Neural progenitor cell (in vitro differentiated cells): ENCODE measurements around the gene MRPL47. TPM values are rescaled to one million over a fixed set of nuclear protein-coding genes. Genes with fewer than 3 reads are reported as not detected.
A peak's percentile ranks its signal among the peaks of the same experiment; 100 is the strongest.

ENCODE experiments used
- DNase-seq: peaks from one replicate; pipeline ENCODE4 v3.0.0-alpha.2; 2016; ENCODE audit warnings: low spot score
- H2AFZ ChIP-seq: fragments of 200-600 bp; sonication (generic); replicated peaks from 2 replicates; pipeline ENCODE4 v1.6.1; 2016; ENCODE audit warnings: antibody characterized with exemption
- H3F3A ChIP-seq: fragments of 200-600 bp; sonication (generic); 2 replicates; pipeline ENCODE4 v1.6.1; 2016; ENCODE audit warnings: antibody characterized with exemption, low read depth
- H3K27ac ChIP-seq: fragments of 200-600 bp; sonication (generic); 2 replicates; pipeline ENCODE4 v1.5.1; 2016; ENCODE audit warnings: mild to moderate bottlenecking
- H3K27me3 ChIP-seq: fragments of 200-600 bp; sonication (generic); 2 replicates; pipeline ENCODE4 v1.6.1; 2016; ENCODE audit warnings: mild to moderate bottlenecking, moderate library complexity
- H3K36me3 ChIP-seq: fragments of 200-600 bp; sonication (generic); 2 replicates; pipeline ENCODE4 v1.5.1; 2016
- H3K4me1 ChIP-seq: fragments of 200-600 bp; sonication (generic); 2 replicates; pipeline ENCODE4 v1.6.1; 2016; ENCODE audit warnings: mixed run types
- H3K4me2 ChIP-seq: fragments of 200-600 bp; sonication (generic); 2 replicates; pipeline ENCODE4 v1.6.1; 2016
- H3K4me3 ChIP-seq: fragments of 200-600 bp; sonication (generic); 2 replicates; pipeline ENCODE4 v1.5.1; 2016
- H3K79me2 ChIP-seq: fragments of 200-600 bp; sonication (generic); 2 replicates; pipeline ENCODE4 v1.6.1; 2016; ENCODE audit warnings: low read depth
- H3K9ac ChIP-seq: fragments of 200-600 bp; sonication (generic); 2 replicates; pipeline ENCODE4 v1.6.1; 2016
- H3K9me3 ChIP-seq: fragments of 200-600 bp; sonication (generic); 2 replicates; pipeline ENCODE4 v1.5.1; 2016; ENCODE audit warnings: low read depth
- H4K20me1 ChIP-seq: fragments of 200-600 bp; sonication (generic); 2 replicates; pipeline ENCODE4 v1.6.1; 2016; ENCODE audit warnings: low read depth
- H3K27ac Mint-ChIP-seq: 3 replicates; pipeline ENCODE4 v1.8.0; 2021; ENCODE audit warnings: mixed read lengths
- H3K27me3 Mint-ChIP-seq: 2 replicates; pipeline ENCODE4 v1.8.0; 2022; ENCODE audit warnings: low read depth, mild to moderate bottlenecking, inconsistent platforms, moderate library complexity, mixed read lengths; ENCODE audit not compliant: insufficient read depth
- H3K36me3 Mint-ChIP-seq: 3 replicates; pipeline ENCODE4 v1.8.0; 2021; ENCODE audit warnings: mixed read lengths
- H3K4me1 Mint-ChIP-seq: 3 replicates; pipeline ENCODE4 v1.8.0; 2021; ENCODE audit warnings: mixed read lengths
- H3K4me3 Mint-ChIP-seq: 3 replicates; pipeline ENCODE4 v1.8.0; 2021; ENCODE audit warnings: mild to moderate bottlenecking, moderate library complexity, mixed read lengths
- H3K9me3 Mint-ChIP-seq: 3 replicates; pipeline ENCODE4 v1.8.0; 2020; ENCODE audit warnings: mixed read lengths
- CTCF ChIP-seq: fragments of 200-600 bp; sonication (generic); IDR thresholded peaks from 2 replicates; pipeline ENCODE4 v1.5.1; 2017; ENCODE audit warnings: antibody characterized with exemption, mild to moderate bottlenecking
- EZH2 ChIP-seq: fragments of 200-600 bp; sonication (generic); IDR thresholded peaks from 2 replicates; pipeline ENCODE4 v1.6.1; 2017; ENCODE audit warnings: antibody characterized with exemption, mild to moderate bottlenecking, moderate library complexity
- EZH2phosphoT487 ChIP-seq: fragments of 200-600 bp; sonication (generic); IDR thresholded peaks from 2 replicates; pipeline ENCODE4 v1.6.1; 2017; ENCODE audit warnings: antibody characterized with exemption
- total RNA-seq: library from RNA; depleted of rRNA; stranded (reverse); fragments of >200 nt; gene quantifications from 2 replicates; pipeline ENCODE4 v1.2.3, GENCODE V29; 2015; ENCODE audit warnings: low replicate concordance

The MRPL47 gene
- total RNA-seq, 1 donor from 2014 or later: 64.5 TPM

- H3K9ac ChIP-seq: no peak overlapping the region
- Mint-ChIP-seq H3K36me3 (peaks cover 1% of the 10 kb centered on the region), H3K27ac (no peak overlapping the region), H3K4me1 (peaks cover 14% of the 10 kb centered on the region), H3K9me3 (no peaks in the 10 kb centered on the region), H3K4me3 (no peak overlapping the region), H3K27me3 (peaks cover 4% of the 10 kb centered on the region)
- no peak overlapping the region for H3K27ac ChIP-seq
- peaks cover 58% of the 10 kb centered on the region for H4K20me1 ChIP-seq
- no peak overlapping the region for H2AFZ ChIP-seq
- H3F3A ChIP-seq: peaks cover 13% of the 10 kb centered on the region
- no peaks in the 10 kb centered on the region for H3K27me3 ChIP-seq
- no peak overlapping the region for H3K4me2 ChIP-seq
- H3K4me1 ChIP-seq: peaks cover 9% of the 10 kb centered on the region
- TF ChIP-seq EZH2: no peak
- no peak for TF ChIP-seq CTCF
- no peak for TF ChIP-seq EZH2phosphoT487
- H3K9me3 ChIP-seq: no peaks in the 10 kb centered on the region
- peaks cover 5% of the 10 kb centered on the region for H3K36me3 ChIP-seq
- H3K79me2 ChIP-seq: peaks cover 65% of the 10 kb centered on the region
- no peak for DNase-seq
- no peak overlapping the region for H3K4me3 ChIP-seq
Measured at GRCh38 chr3:179565496-179565895, 38.9 kb downstream of the MRPL47 start.

DNA sequence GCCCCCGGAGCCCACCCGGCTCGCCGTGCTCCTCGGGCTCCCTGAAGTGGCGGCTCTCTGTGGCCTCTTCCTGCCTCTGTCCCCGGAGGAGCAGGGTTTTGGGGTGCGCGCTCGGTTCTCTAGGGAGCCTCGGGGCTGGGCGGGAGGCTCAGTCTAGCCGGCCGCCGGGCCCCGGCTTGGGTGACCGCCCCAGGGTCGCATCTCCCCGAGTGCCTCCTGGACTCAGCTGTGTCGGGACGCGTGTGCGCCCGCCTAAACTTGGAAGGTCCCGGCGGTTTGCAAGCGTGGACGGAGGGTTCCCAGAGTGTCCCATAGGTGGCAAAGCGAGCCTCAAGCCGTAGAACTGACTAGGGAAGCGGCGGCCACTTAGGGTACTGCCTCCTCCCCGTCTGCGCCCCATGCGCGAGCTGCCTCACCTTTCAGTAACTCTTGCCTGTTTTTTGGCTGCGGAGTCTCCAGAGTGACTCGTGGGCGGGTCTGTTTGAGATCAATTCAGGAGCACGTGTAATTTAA, 41.1 kb downstream of the MRPL47 start:
- Histone ChIP-seq H3K4me3 (peak overlapping the region; percentile 88), H4K20me1 (peaks cover 39% of the 10 kb centered on the region), H3K79me2 (peaks cover 49% of the 10 kb centered on the region), H3K27me3 (no peaks in the 10 kb centered on the region), H2AFZ (no peak overlapping the region), H3K9ac (peak overlapping the region; percentile 50), H3F3A (peaks cover 9% of the 10 kb centered on the region), H3K27ac (peak overlapping the region; percentile 86), H3K4me1 (peaks cover 9% of the 10 kb centered on the region), H3K9me3 (no peaks in the 10 kb centered on the region), H3K36me3 (no peaks in the 10 kb centered on the region), H3K4me2 (peak overlapping the region; percentile 98)
- no peaks in the 10 kb centered on the region for H3K9me3 Mint-ChIP-seq
- TF ChIP-seq CTCF (peak; percentile 56), EZH2phosphoT487 (no peak)
- peak overlapping the region; percentile 98 for H3K4me3 Mint-ChIP-seq
- H3K4me1 Mint-ChIP-seq: peaks cover 14% of the 10 kb centered on the region
- peak; percentile 87 for DNase-seq
- H3K27me3 Mint-ChIP-seq: peaks cover 4% of the 10 kb centered on the region
- H3K36me3 Mint-ChIP-seq: no peaks in the 10 kb centered on the region
- peak overlapping the region; percentile 92 for H3K27ac Mint-ChIP-seq

DNA sequence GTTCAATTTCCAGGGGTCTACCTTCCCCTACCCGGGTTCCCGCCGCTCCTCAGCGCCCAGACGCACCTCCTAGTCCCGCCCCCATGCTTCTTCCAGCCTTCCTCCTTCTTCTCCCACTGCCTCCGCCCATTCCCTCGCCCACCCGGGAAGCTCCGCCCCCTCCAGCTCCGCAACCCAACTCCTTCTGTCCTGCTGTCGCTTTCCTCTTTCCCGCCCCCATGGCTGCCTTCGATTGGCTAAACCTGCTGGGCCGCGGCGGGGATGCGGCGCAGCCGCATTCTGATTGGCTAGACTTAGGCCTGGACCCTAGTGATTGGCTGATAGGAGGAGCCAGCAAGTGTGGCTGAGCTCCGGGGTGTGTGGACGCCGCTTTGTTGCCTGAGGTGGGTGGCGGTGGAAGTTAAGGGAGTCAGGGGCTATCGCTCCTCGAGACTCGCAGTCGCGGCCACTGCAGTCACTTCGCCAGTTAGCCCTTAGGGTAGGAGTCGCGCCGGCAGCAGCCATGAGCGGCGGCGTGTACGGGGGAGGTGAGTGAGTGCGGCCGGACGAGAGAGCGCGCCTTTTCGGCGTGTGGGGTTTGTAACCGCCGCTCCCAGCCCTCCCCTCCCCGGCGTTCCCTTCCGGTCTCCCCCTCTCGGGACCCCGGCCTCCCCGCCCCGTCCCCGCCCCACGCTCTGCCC, 41.7 kb downstream of the MRPL47 start, which contains the start of gene ACTL6A:
Gene ACTL6A, plus strand, starts transcription at position 336 of the 680 bp plus-strand sequence. Its CDS starts 167 bp downstream, at position 503.
- H3K27me3 ChIP-seq: no peaks in the 10 kb centered on the region
- peak within 1 kb of the TSS; percentile 86 for H3K27ac ChIP-seq
- Mint-ChIP-seq H3K27ac (peak within 1 kb of the TSS; percentile 97), H3K4me3 (peak within 1 kb of the TSS; percentile 98), H3K4me1 (peaks cover 14% of the 10 kb centered on the region), H3K36me3 (no peaks in the 10 kb centered on the region), H3K9me3 (no peaks in the 10 kb centered on the region), H3K27me3 (peaks cover 4% of the 10 kb centered on the region)
- peak within 1 kb of the TSS; percentile 50 for H3K9ac ChIP-seq
- peaks cover 11% of the 10 kb centered on the region for H3F3A ChIP-seq
- no peak for TF ChIP-seq EZH2
- no peak for TF ChIP-seq CTCF
- TF ChIP-seq EZH2phosphoT487: no peak
- H3K36me3 ChIP-seq: no peaks in the 10 kb centered on the region
- H3K79me2 ChIP-seq: peaks cover 43% of the 10 kb centered on the region
- H3K9me3 ChIP-seq: no peaks in the 10 kb centered on the region
- H2AFZ ChIP-seq: peak within 1 kb of the TSS; percentile 8
- H3K4me2 ChIP-seq: peak within 1 kb of the TSS; percentile 98
- peaks cover 9% of the 10 kb centered on the region for H3K4me1 ChIP-seq
- H3K4me3 ChIP-seq: peak within 1 kb of the TSS; percentile 88
- H4K20me1 ChIP-seq: peaks cover 37% of the 10 kb centered on the region
- peak; percentile 99 for DNase-seq
